H9 (cell line): Measurements from ENCODE around the gene SAT2. TPM values are rescaled to one million over a fixed set of nuclear protein-coding genes. Genes with fewer than 3 reads are reported as not detected.

Experiments
- DNase-seq: peaks from one replicate; pipeline ENCODE4 v3.0.0-alpha.2; 2017
- H2AFZ ChIP-seq: one replicate; pipeline ENCODE4 v1.6.1; 2013; ENCODE audit warnings: mild to moderate bottlenecking, low read length, control low read depth, moderate library complexity
- H2AK5ac ChIP-seq: 2 replicates; pipeline ENCODE4 v1.6.1; 2013; ENCODE audit warnings: low read length, control low read depth, mixed read lengths; ENCODE audit not compliant: insufficient read length
- H2BK120ac ChIP-seq: one replicate; pipeline ENCODE4 v1.6.1; 2013; ENCODE audit warnings: low read depth, mild to moderate bottlenecking, low read length, control low read depth, inconsistent platforms; ENCODE audit not compliant: poor library complexity, severe bottlenecking
- H2BK12ac ChIP-seq: 2 replicates; pipeline ENCODE4 v1.6.1; 2013; ENCODE audit warnings: low read length, control low read depth, mixed read lengths, low read depth; ENCODE audit not compliant: insufficient read length
- H2BK15ac ChIP-seq: 2 replicates; pipeline ENCODE4 v1.6.1; 2013; ENCODE audit warnings: low read depth, low read length, control low read depth
- H2BK20ac ChIP-seq: one replicate; pipeline ENCODE4 v1.6.1; 2013; ENCODE audit warnings: low read depth, mild to moderate bottlenecking, low read length, control low read depth, inconsistent platforms; ENCODE audit not compliant: poor library complexity, severe bottlenecking
- H2BK5ac ChIP-seq: 2 replicates; pipeline ENCODE4 v1.6.1; 2013; ENCODE audit warnings: low read length, control low read depth, mixed read lengths; ENCODE audit not compliant: insufficient read length
- H3K14ac ChIP-seq: 2 replicates; pipeline ENCODE4 v1.6.1; 2013; ENCODE audit warnings: low read length, control low read depth; ENCODE audit not compliant: insufficient read depth
- H3K18ac ChIP-seq: 2 replicates; pipeline ENCODE4 v1.6.1; 2013; ENCODE audit warnings: low read depth, mild to moderate bottlenecking, mixed read lengths, low read length, control low read depth; ENCODE audit not compliant: insufficient read length
- H3K23ac ChIP-seq: 2 replicates; pipeline ENCODE4 v1.6.1; 2013; ENCODE audit warnings: low read length, control low read depth, mixed read lengths, low read depth; ENCODE audit not compliant: insufficient read length
- H3K23me2 ChIP-seq: 2 replicates; pipeline ENCODE4 v1.6.1; 2013; ENCODE audit warnings: low read depth, mild to moderate bottlenecking, mixed read lengths, low read length, control low read depth; ENCODE audit not compliant: insufficient read length, poor library complexity, severe bottlenecking
- H3K27ac ChIP-seq: 2 replicates; pipeline ENCODE4 v1.5.1; 2013; ENCODE audit warnings: low read length, control low read depth, mixed read lengths, low read depth; ENCODE audit not compliant: insufficient read length
- H3K27me3 ChIP-seq: 2 replicates; pipeline ENCODE4 v1.6.1; 2013; ENCODE audit warnings: low read length, control low read depth, inconsistent platforms; ENCODE audit not compliant: insufficient read depth
- H3K4ac ChIP-seq: 2 replicates; pipeline ENCODE4 v1.6.1; 2013; ENCODE audit warnings: low read depth, mild to moderate bottlenecking, control low read depth, inconsistent platforms, low read length, moderate library complexity
- H3K4me1 ChIP-seq: 2 replicates; pipeline ENCODE4 v1.6.1; 2013; ENCODE audit warnings: low read length, control low read depth, inconsistent platforms; ENCODE audit not compliant: insufficient read depth
- H3K4me2 ChIP-seq: 2 replicates; pipeline ENCODE4 v1.6.1; 2013; ENCODE audit warnings: low read length, control low read depth, mixed read lengths; ENCODE audit not compliant: insufficient read length, insufficient read depth
- H3K56ac ChIP-seq: 2 replicates; pipeline ENCODE4 v1.6.1; 2013; ENCODE audit warnings: low read depth, mild to moderate bottlenecking, mixed read lengths, low read length, control low read depth; ENCODE audit not compliant: insufficient read length
- H3K79me1 ChIP-seq: 2 replicates; pipeline ENCODE4 v1.6.1; 2013; ENCODE audit warnings: low read depth, mild to moderate bottlenecking, moderate library complexity, low read length, control low read depth, inconsistent platforms; ENCODE audit not compliant: insufficient read depth, poor library complexity, severe bottlenecking
- H3K79me2 ChIP-seq: 2 replicates; pipeline ENCODE4 v1.6.1; 2013; ENCODE audit warnings: low read length, control low read depth, inconsistent platforms; ENCODE audit not compliant: insufficient read depth
- H3K9ac ChIP-seq: 2 replicates; pipeline ENCODE4 v1.6.1; 2013; ENCODE audit warnings: low read length, control low read depth, mixed read lengths; ENCODE audit not compliant: insufficient read length; ENCODE audit errors: extremely low read depth
- H3K9me3 ChIP-seq: one replicate; pipeline ENCODE4 v1.6.1; 2013; ENCODE audit warnings: low read depth, low read length, inconsistent platforms; ENCODE audit not compliant: control insufficient read depth
- H3T11ph ChIP-seq: one replicate; pipeline ENCODE4 v1.6.1; 2013; ENCODE audit warnings: mild to moderate bottlenecking, low read length, control low read depth, inconsistent platforms
- H4K20me1 ChIP-seq: one replicate; pipeline ENCODE4 v1.6.1; 2013; ENCODE audit not compliant: control insufficient read depth, insufficient read length, insufficient read depth
- H4K5ac ChIP-seq: 2 replicates; pipeline ENCODE4 v1.6.1; 2013; ENCODE audit warnings: low read depth, mild to moderate bottlenecking, mixed read lengths, low read length, control low read depth; ENCODE audit not compliant: insufficient read length
- H4K8ac ChIP-seq: replicated peaks from 2 replicates; pipeline ENCODE4 v1.6.1; 2013; ENCODE audit warnings: low read length, control low read depth, mixed read lengths, low read depth; ENCODE audit not compliant: insufficient read length
- H4K91ac ChIP-seq: 2 replicates; pipeline ENCODE4 v1.6.1; 2013; ENCODE audit warnings: low read depth, mild to moderate bottlenecking, moderate library complexity, mixed read lengths, low read length, control low read depth; ENCODE audit not compliant: insufficient read length
- H3K27ac Mint-ChIP-seq, 3 experiments: 2 replicates in 2 of 3; 3 replicates in 1 of 3; pipeline ENCODE4 v1.8.0; 2020 to 2021; ENCODE audit warnings: mixed read lengths in 3 of 3, mild to moderate bottlenecking in 1 of 3, moderate library complexity in 1 of 3
- H3K27me3 Mint-ChIP-seq: 2 replicates; pipeline ENCODE4 v1.8.0; 2021; ENCODE audit warnings: low read depth, mild to moderate bottlenecking, moderate library complexity, mixed read lengths
- H3K36me3 Mint-ChIP-seq, 3 experiments: 2 replicates in 2 of 3; 3 replicates in 1 of 3; pipeline ENCODE4 v1.8.0; 2020 to 2021; ENCODE audit warnings: low read depth in 3 of 3, mixed read lengths in 3 of 3; ENCODE audit not compliant: insufficient read depth in 1 of 3
- H3K4me1 Mint-ChIP-seq, 2 experiments: 2 replicates each; pipeline ENCODE4 v1.8.0; 2020; ENCODE audit warnings: mixed read lengths in 2 of 2
- H3K4me3 Mint-ChIP-seq, 2 experiments: 2 replicates in 1 of 2; 3 replicates in 1 of 2; pipeline ENCODE4 v1.8.0; 2020 to 2021; ENCODE audit warnings: mild to moderate bottlenecking in 2 of 2, mixed read lengths in 2 of 2, moderate library complexity in 1 of 2
- H3K9me3 Mint-ChIP-seq, 2 experiments: 2 replicates in 1 of 2; 3 replicates in 1 of 2; pipeline ENCODE4 v1.8.0; 2020; ENCODE audit warnings: mild to moderate bottlenecking in 2 of 2, mixed read lengths in 2 of 2, moderate library complexity in 1 of 2
- WGBS: extraction: QIAGEN DNeasy Blood & Tissue Kit; methylation state at CpG from one replicate; pipeline ENCODE4 v1.1.7; 2013; ENCODE audit warnings: missing lambda C conversion rate, low lambda C conversion rate, mixed read lengths; ENCODE audit not compliant: insufficient read length; ENCODE audit errors: extremely low coverage; 5-methylcytosine and 5-hydroxymethylcytosine counted together
- total RNA-seq: library from RNA; stranded (reverse); gene quantifications from 2 replicates; pipeline ENCODE4 v1.2.1, GENCODE V29; 2021
- TF ChIP-seq, protein P1 (sequence below): fragments of 200-600 bp; sonication (generic); conservative IDR thresholded peaks from 3 replicates; pipeline ENCODE4 v1.8.0; 2021; ENCODE audit warnings: antibody characterized with exemption, mild to moderate bottlenecking

The SAT2 gene
- total RNA-seq, 1 experiment from 2014 or later, result 72.1 TPM

DNA sequence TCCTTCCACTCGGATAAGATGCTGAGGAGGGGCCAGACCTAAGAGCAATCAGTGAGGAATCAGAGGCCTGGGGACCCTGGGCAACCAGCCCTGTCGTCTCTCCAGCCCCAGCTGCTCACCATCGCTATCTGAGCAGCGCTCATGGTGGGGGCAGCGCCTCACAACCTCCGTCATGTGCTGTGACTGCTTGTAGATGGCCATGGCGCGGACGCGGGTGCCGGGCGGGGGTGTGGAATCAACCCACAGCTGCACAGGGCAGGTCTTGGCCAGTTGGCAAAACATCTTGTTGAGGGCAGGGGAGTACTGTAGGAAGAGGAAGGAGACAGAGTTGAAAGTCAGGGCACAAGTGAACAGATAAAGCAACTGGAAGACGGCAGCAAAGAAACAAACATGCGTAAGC, 47.3 kb upstream of the SAT2 start:
- H2BK20ac ChIP-seq, result no peak overlapping the region
- no peaks in the 10 kb centered on the region for H4K20me1 ChIP-seq
- TF ChIP-seq, protein P1, sequence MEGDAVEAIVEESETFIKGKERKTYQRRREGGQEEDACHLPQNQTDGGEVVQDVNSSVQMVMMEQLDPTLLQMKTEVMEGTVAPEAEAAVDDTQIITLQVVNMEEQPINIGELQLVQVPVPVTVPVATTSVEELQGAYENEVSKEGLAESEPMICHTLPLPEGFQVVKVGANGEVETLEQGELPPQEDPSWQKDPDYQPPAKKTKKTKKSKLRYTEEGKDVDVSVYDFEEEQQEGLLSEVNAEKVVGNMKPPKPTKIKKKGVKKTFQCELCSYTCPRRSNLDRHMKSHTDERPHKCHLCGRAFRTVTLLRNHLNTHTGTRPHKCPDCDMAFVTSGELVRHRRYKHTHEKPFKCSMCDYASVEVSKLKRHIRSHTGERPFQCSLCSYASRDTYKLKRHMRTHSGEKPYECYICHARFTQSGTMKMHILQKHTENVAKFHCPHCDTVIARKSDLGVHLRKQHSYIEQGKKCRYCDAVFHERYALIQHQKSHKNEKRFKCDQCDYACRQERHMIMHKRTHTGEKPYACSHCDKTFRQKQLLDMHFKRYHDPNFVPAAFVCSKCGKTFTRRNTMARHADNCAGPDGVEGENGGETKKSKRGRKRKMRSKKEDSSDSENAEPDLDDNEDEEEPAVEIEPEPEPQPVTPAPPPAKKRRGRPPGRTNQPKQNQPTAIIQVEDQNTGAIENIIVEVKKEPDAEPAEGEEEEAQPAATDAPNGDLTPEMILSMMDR, result no peak
- no peak overlapping the region for H3T11ph ChIP-seq
- no peak overlapping the region for H2BK120ac ChIP-seq
- H4K91ac ChIP-seq, result no peak overlapping the region
- H2BK15ac ChIP-seq, result no peak overlapping the region
- no peak overlapping the region for H2BK5ac ChIP-seq
- H4K8ac ChIP-seq, result no peak overlapping the region
- no peak overlapping the region for H4K5ac ChIP-seq
- Mint-ChIP-seq H3K27me3 (no peaks in the 10 kb centered on the region), H3K4me1 (peaks cover 21 to 43% of the 10 kb centered on the region in 2 experiments), H3K4me3 (peak overlapping the region in 1 of 2 experiments; percentile 4; a peak in 1 of 5 replicates), H3K27ac (no peak overlapping the region; a peak in 1 of 7 replicates), H3K9me3 (peaks cover 10% of the 10 kb centered on the region in 2 experiments), H3K36me3 (peaks cover 49 to 58% (median 58%) of the 10 kb centered on the region in 3 experiments)
- no peak overlapping the region for H3K27ac ChIP-seq
- H3K4me1 ChIP-seq, result peaks cover 7% of the 10 kb centered on the region; the same call in 1 of the 2 replicates
- no peaks in the 10 kb centered on the region for H3K79me1 ChIP-seq
- no peak overlapping the region for H3K4ac ChIP-seq
- H3K4me2 ChIP-seq, result no peak overlapping the region
- H3K56ac ChIP-seq, result no peak overlapping the region
- H3K23ac ChIP-seq, result no peak overlapping the region
- no peak overlapping the region for H2AK5ac ChIP-seq
- H3K9ac ChIP-seq, result no peak overlapping the region
- no CpG with 5 or more reads among the region's 14 CpGs for WGBS
- H3K9me3 ChIP-seq, result peaks cover 10% of the 10 kb centered on the region
- H3K79me2 ChIP-seq, result no peaks in the 10 kb centered on the region; the same call in 1 of the 2 replicates
- no peak overlapping the region for H2AFZ ChIP-seq
- H3K23me2 ChIP-seq, result no peaks in the 10 kb centered on the region
- no peak overlapping the region for H3K14ac ChIP-seq
- no peak overlapping the region for H2BK12ac ChIP-seq
- no peaks in the 10 kb centered on the region for H3K27me3 ChIP-seq
- no peak for DNase-seq
- H3K18ac ChIP-seq, result no peak overlapping the region
